ENCODE data around the gene CORO2A. TPM values are rescaled to one million over a fixed set of nuclear protein-coding genes. Genes with fewer than 3 reads are reported as not detected.
A peak's percentile ranks its signal among the peaks of the same experiment; 100 is the strongest.
"Not testable (repeated sequence)": the region's sequence is repeated elsewhere in the genome, so short reads cannot be mapped to it uniquely, and the experiment has no call there.

Gene CORO2A
- total RNA-seq, 1 donor from 2014 or later: 0.60 TPM

DNA sequence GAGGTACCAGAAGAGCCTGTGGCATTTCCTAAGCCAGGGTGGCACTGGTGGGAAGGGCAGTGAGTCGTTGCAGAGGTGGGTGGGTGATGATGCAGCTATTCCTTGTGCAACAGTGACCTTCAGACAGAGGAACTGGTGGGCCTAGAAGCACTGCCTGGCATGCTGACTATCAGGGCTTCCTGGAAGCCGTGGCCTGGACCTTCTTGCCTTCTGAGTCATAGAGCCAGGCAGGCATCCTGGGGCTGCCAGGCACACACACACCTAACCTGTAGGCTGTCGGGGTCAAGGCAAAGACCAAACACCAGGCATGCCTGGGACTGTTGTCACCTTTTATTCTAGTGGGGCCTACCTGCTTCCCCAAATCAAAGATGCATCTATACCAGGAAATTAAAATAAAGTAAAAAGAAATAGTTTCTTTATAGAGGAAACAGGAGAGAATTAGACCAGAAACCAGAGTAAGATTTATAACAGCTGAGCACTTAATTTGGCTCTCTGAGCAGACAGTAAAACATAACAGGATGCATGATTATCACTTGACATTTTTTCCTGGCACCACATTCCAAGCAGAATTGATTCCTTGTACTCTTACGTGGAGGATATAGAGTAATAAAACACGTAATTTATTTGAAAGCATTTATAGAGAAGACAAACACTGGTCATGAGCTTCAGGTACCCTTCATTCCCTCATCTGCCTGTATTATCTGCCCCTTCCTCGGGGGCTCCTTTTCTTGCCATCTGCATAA lies 110.8 kb downstream of the CORO2A start:
- no peak for ATAC-seq
- intact Hi-C loops (cut with DNase I): no loop called here
- no peak for DNase-seq (ENCODE audit: missing footprints)

- intact Hi-C loops (cut with DNase I): no loop called here
- DNase-seq (ENCODE audit: missing footprints): no peak
- ATAC-seq: no peak
Observed at GRCh38 chr9:98080780-98081179, 111.7 kb downstream of the CORO2A start.

GRCh38 chr9:98080326-98080725 lies 112.1 kb downstream of the CORO2A start:
- ATAC-seq: no peak
- DNase-seq (ENCODE audit: missing footprints): no peak
- intact Hi-C loops (cut with DNase I): no loop called here

DNA sequence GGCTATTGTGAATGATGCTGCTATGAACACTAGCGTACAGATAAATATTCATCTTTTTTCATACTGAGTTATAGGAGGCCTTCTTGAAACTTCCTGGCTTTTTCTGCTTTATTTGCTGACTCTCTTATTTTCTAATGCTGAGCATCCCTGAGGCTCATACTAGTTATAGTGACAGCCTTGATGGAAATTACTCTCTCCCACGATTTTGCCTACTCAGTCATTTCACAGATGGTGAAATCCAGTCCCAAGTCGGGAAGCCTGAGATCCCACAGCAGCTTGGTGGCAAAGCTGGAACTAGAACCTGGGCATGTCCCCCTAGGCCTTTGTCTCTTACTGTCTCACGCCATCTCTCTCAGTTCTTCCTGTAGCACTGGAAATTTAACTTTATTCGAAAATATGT lies 113.5 kb downstream of the CORO2A start:
- ATAC-seq (no peak), DNase-seq (ENCODE audit: missing footprints) (no peak)
- intact Hi-C loops (cut with DNase I): loop anchor here (5.0 to 10.0 kb wide), 2 partner anchors 38 to 126 kb away; partner anchors contain the start of gene TRIM14

- not testable (repeated sequence) for DNase-seq (ENCODE audit: missing footprints); ATAC-seq
- intact Hi-C loops (cut with DNase I): loop anchor here (5.0 to 10.0 kb wide), 2 partner anchors 41 to 128 kb away; partner anchors contain the start of gene TRIM14
Observed at GRCh38 chr9:98076514-98076890, 115.9 kb downstream of the CORO2A start.

- intact Hi-C loops (cut with DNase I): loop anchor here (2.0 to 10.0 kb wide), 3 partner anchors 42 to 187 kb away; partner anchors contain the start of gene TRIM14
- DNase-seq (ENCODE audit: missing footprints): no peak
- peak; percentile 50 for ATAC-seq
Observed at GRCh38 chr9:98075332-98075805, 117.1 kb downstream of the CORO2A start.

DNA sequence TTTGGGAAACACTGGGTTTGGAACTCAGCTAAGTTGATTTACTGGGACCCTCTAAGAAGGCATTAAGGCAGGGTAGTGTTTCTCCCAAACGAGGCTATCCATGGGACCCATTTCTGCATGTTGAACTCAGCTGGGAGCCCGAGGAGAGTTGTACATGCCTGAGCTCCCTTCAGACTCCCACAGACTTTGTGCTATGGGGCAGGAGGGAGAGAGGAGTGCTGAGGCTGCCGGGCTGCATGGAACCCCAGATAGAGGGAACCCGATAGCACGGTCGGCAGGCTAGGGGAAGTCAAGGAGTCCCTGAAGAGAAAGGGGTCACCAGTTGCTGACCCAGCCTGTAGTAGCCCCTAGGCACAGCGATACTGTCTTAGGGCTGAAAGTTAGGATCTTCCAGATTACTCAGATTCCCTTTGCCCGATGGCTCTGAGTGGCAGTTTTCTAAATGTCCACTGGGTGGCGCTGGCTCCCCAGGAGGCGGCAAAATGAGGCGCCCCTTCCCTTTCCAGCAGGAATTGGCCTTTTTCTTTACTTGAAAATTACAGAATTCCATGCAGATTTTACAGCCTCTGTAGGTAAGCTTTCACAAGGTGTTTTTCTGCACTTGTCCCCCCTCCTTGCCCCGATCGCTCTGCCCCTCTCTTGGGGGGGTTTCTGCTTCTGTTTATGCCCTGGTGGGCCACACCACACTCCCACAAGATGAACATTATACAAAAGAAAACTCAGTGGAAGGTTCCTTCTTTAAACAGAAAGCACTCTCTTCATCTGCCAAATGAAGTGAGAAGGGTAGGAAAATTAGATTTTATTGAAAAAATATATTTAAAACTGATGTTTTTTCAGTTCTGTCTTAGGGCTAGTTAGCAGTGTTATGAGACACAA lies 118.1 kb downstream of the CORO2A start:
- intact Hi-C loops (cut with DNase I): loop anchor here (2.0 to 10.0 kb wide), 2 partner anchors 130 to 188 kb away; no protein-coding TSS in a partner anchor
- ATAC-seq (peak; percentile 56), DNase-seq (ENCODE audit: missing footprints) (no peak)

DNA sequence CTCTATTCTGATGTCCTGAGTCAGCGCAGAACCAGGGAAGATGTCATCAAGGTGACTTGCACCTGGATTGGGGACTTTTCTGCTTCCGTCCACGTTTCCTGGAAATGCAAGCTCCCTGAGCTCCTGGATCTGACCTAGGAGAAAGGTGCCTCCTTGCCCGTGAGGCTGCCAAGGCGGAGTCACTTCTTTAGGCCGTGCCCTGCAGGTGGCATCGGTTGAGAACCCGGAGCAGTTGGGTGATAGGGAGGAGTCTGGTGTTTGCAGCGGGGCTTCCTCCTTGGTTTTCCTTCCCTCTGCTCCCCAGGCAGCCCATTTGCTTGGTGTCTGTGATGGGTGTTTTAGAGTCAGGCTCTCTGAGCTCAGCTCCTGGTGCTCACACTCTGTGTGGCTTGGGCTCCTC lies 120.7 kb downstream of the CORO2A start:
- DNase-seq (ENCODE audit: missing footprints) (no peak), ATAC-seq (no peak)
- intact Hi-C loops (cut with DNase I): loop anchor here (10.0 kb wide), 1 partner anchor 133 kb away; no protein-coding TSS in a partner anchor

Small RNA genes lying within 50 kb of the gene (microRNA-seq; reads per million reads assigned to microRNA genes)
- not detected for gene MIR6854

Other genes starting within 250 kb of the CORO2A start
- gene ANP32B, start 209.3 kb downstream of the CORO2A start, total RNA-seq: 54.5 TPM
- gene NANS, start 135.9 kb downstream of the CORO2A start, total RNA-seq: 37.2 TPM
- 5.1 TPM for gene TRIM14, start 73.4 kb downstream of the CORO2A start, total RNA-seq
- gene TBC1D2, start 63.0 kb upstream of the CORO2A start, total RNA-seq: 2.3 TPM

Data from Right ventricle myocardium inferior (tissue), 1 donor.